Neural crest cell (in vitro differentiated cells): Measurements from ENCODE around the gene SLC7A8. TPM values are rescaled to one million over a fixed set of nuclear protein-coding genes. Genes with fewer than 3 reads are reported as not detected.

Experiments
- DNase-seq: peaks from one replicate; pipeline ENCODE4 v3.0.0; 2021; ENCODE audit warnings: low read depth, mixed read lengths, low spot score
- H3K27ac Mint-ChIP-seq: one replicate; pipeline ENCODE4 v1.8.0; 2021; ENCODE audit warnings: mild to moderate bottlenecking, mixed read lengths; ENCODE audit not compliant: unreplicated experiment
- H3K27me3 Mint-ChIP-seq: 2 replicates; pipeline ENCODE4 v1.8.0; 2021; ENCODE audit warnings: low read depth, mild to moderate bottlenecking, mixed read lengths
- H3K36me3 Mint-ChIP-seq: 2 replicates; pipeline ENCODE4 v1.8.0; 2021; ENCODE audit warnings: low read depth, mild to moderate bottlenecking, mixed read lengths
- H3K4me1 Mint-ChIP-seq: 2 replicates; pipeline ENCODE4 v1.8.0; 2021; ENCODE audit warnings: mixed read lengths
- H3K4me3 Mint-ChIP-seq: one replicate; pipeline ENCODE4 v1.8.0; 2021; ENCODE audit warnings: mild to moderate bottlenecking, mixed read lengths
- H3K9me3 Mint-ChIP-seq: 2 replicates; pipeline ENCODE4 v1.8.0; 2021; ENCODE audit warnings: mixed read lengths
- CTCF ChIP-seq: fragments of 200-600 bp; sonication (generic); conservative IDR thresholded peaks from 2 replicates; pipeline ENCODE4 v1.5.0; 2021; ENCODE audit warnings: antibody characterized with exemption, mild to moderate bottlenecking
- total RNA-seq: library from RNA; stranded (reverse); gene quantifications from 2 replicates; pipeline ENCODE4 v1.2.1, GENCODE V29; 2021

The SLC7A8 gene
- total RNA-seq, 1 donor from 2014 or later: 9.4 TPM

- no peak for TF ChIP-seq CTCF
- Mint-ChIP-seq H3K27ac (no peak overlapping the region), H3K4me3 (no peak overlapping the region), H3K4me1 (peaks cover 14% of the 10 kb centered on the region), H3K27me3 (no peaks in the 10 kb centered on the region), H3K36me3 (no peaks in the 10 kb centered on the region), H3K9me3 (no peaks in the 10 kb centered on the region)
- no peak for DNase-seq
Measured at GRCh38 chr14:23163830-23164229, 19.6 kb downstream of the SLC7A8 start.

- H3K4me3 Mint-ChIP-seq: no peak overlapping the region
Measured at GRCh38 chr14:23162800-23163199, 20.7 kb downstream of the SLC7A8 start.

GRCh38 chr14:23162005-23162404 is 21.5 kb downstream of the SLC7A8 start:
- H3K27ac Mint-ChIP-seq: no peak overlapping the region
- no peaks in the 10 kb centered on the region for H3K27me3 Mint-ChIP-seq
- no peaks in the 10 kb centered on the region for H3K36me3 Mint-ChIP-seq

More at GRCh38 chr14:23162800-23163199, 20.7 kb downstream of the SLC7A8 start:
- Mint-ChIP-seq H3K4me1 (peaks cover 14% of the 10 kb centered on the region), H3K36me3 (no peaks in the 10 kb centered on the region), H3K9me3 (no peaks in the 10 kb centered on the region), H3K27ac (peak overlapping the region; percentile 32), H3K27me3 (no peaks in the 10 kb centered on the region)
- no peak for DNase-seq
- TF ChIP-seq CTCF: no peak

GRCh38 chr14:23160924-23161522 is 22.4 kb downstream of the SLC7A8 start:
- no peak for DNase-seq

More at GRCh38 chr14:23162005-23162404, 21.5 kb downstream of the SLC7A8 start:
- no peak for DNase-seq
- TF ChIP-seq CTCF: no peak
- H3K4me1 Mint-ChIP-seq: peaks cover 14% of the 10 kb centered on the region
- no peaks in the 10 kb centered on the region for H3K9me3 Mint-ChIP-seq
- H3K4me3 Mint-ChIP-seq: no peak overlapping the region

GRCh38 chr14:23159532-23159931 is 23.9 kb downstream of the SLC7A8 start:
- Mint-ChIP-seq H3K27me3 (no peaks in the 10 kb centered on the region), H3K36me3 (no peaks in the 10 kb centered on the region), H3K27ac (no peak overlapping the region), H3K4me3 (no peak overlapping the region), H3K4me1 (peaks cover 19% of the 10 kb centered on the region), H3K9me3 (no peaks in the 10 kb centered on the region)
- DNase-seq: no peak
- no peak for TF ChIP-seq CTCF

More at GRCh38 chr14:23160924-23161522, 22.4 kb downstream of the SLC7A8 start:
- H3K36me3 Mint-ChIP-seq: no peaks in the 10 kb centered on the region
- H3K27ac Mint-ChIP-seq: peak overlapping the region; percentile 83
- peaks cover 14% of the 10 kb centered on the region for H3K4me1 Mint-ChIP-seq
- TF ChIP-seq CTCF: no peak
- peak overlapping the region; percentile 25 for H3K4me3 Mint-ChIP-seq
- H3K9me3 Mint-ChIP-seq: no peaks in the 10 kb centered on the region
- no peaks in the 10 kb centered on the region for H3K27me3 Mint-ChIP-seq
